GM12878 (cell line): ENCODE data around the gene NFATC3. TPM values are rescaled to one million over a fixed set of nuclear protein-coding genes. Genes with fewer than 3 reads are reported as not detected.

Source experiments
- ATAC-seq: fragments of 200-7000 bp; cut with Tn5 transposase; 3 replicates; pipeline ENCODE4 v1.9.1; 2020; ENCODE audit warnings: mild to moderate bottlenecking, moderate library complexity
- BruUV-seq: library from RNA; stranded (reverse); fragments of 400-500 nt; replicated peaks from 2 replicates; lab custom pipeline; 2021; lab: Mats Ljungman, UMichigan
- CTCF ChIA-PET: fragments of 300-600 bp; sonication (Branson Sonifier 250); formaldehyde crosslinking; extraction: SDS; loops from one replicate; lab custom pipeline; 2021; ENCODE audit warnings: inconsistent platforms; lab: Yijun Ruan, JAX
- POLR2A ChIA-PET: fragments of 350-600 bp; formaldehyde crosslinking; extraction: SDS; loops from one replicate; lab custom pipeline; 2021; ENCODE audit warnings: inconsistent platforms; lab: Charles Lee
- RAD21 ChIA-PET: fragments of 300-600 bp; sonication (Branson Sonifier 250); formaldehyde crosslinking; loops from one replicate; lab custom pipeline; 2023; ENCODE audit warnings: antibody characterized with exemption; ENCODE audit not compliant: unreplicated experiment; lab: Charles Lee
- SMC1A ChIA-PET: fragments of 300-600 bp; sonication (Branson Sonifier 250); formaldehyde crosslinking; loops from one replicate; lab custom pipeline; 2023; ENCODE audit not compliant: unreplicated experiment, uncharacterized antibody; lab: Charles Lee
- DNase-seq: peaks from one replicate; pipeline ENCODE4 v3.0.0-alpha.2; 2011; ENCODE audit warnings: low read depth, low spot score
- FAIRE-seq: peaks from 3 replicates; lab custom pipeline; 2011; peaks lifted over from hg19 to GRCh38; lab: Jason Lieb, UNC
- H2AFZ ChIP-seq: 2 replicates; pipeline ENCODE4 v1.6.0; 2011; ENCODE audit warnings: low read depth, low read length, control low read depth; ENCODE audit not compliant: control insufficient read depth
- H3K27ac ChIP-seq: 2 replicates; pipeline ENCODE4 v1.5.1; 2011; ENCODE audit warnings: control low read depth; ENCODE audit not compliant: control insufficient read depth, insufficient read depth
- H3K27me3 ChIP-seq, 2 experiments: replicated peaks in 1 of 2; 2 replicates each; pipeline versions ENCODE4 v1.6.0 to v1.6.1; 2011; ENCODE audit warnings: low read length in 1 of 2; ENCODE audit not compliant: control insufficient read depth in 2 of 2, insufficient read depth in 2 of 2
- H3K36me3 ChIP-seq, 2 experiments: 2 replicates each; pipeline ENCODE4 v1.5.1; 2011; ENCODE audit warnings: low read length in 1 of 2; ENCODE audit not compliant: control insufficient read depth in 2 of 2, insufficient read depth in 2 of 2
- H3K4me1 ChIP-seq: 2 replicates; pipeline ENCODE4 v1.6.1; 2011; ENCODE audit warnings: mild to moderate bottlenecking, low read length, moderate library complexity, mixed read lengths; ENCODE audit not compliant: control insufficient read depth, insufficient read depth
- H3K4me2 ChIP-seq: 2 replicates; pipeline ENCODE4 v1.6.0; 2011; ENCODE audit warnings: control low read depth; ENCODE audit not compliant: control insufficient read depth, insufficient read depth
- H3K4me3 ChIP-seq: fragments of 200-600 bp; sonication (generic); 2 replicates; pipeline ENCODE4 v1.5.1; 2016
- H3K79me2 ChIP-seq: 2 replicates; pipeline ENCODE4 v1.6.0; 2011; ENCODE audit warnings: low read length; ENCODE audit not compliant: control insufficient read depth, insufficient read depth
- H3K9ac ChIP-seq: 2 replicates; pipeline ENCODE4 v1.8.0; 2011; ENCODE audit warnings: low read length, control low read depth, mixed read lengths; ENCODE audit not compliant: control insufficient read depth, insufficient read depth
- H3K9me3 ChIP-seq: replicated peaks from 3 replicates; pipeline ENCODE4 v1.5.1; 2011; ENCODE audit warnings: mild to moderate bottlenecking, low read length; ENCODE audit not compliant: control insufficient read depth, insufficient read depth
- H4K20me1 ChIP-seq: 2 replicates; pipeline ENCODE4 v1.6.0; 2011; ENCODE audit not compliant: control insufficient read depth, insufficient read depth
- ASH2L ChIP-seq: fragments of 300-600, 200-600 bp; sonication (generic); IDR thresholded peaks from 2 replicates; pipeline ENCODE4 v1.6.1; 2017; ENCODE audit warnings: low read depth, mild to moderate bottlenecking, borderline replicate concordance
- HCFC1 ChIP-seq: fragments of 150-350 bp; IDR thresholded peaks from 2 replicates; pipeline ENCODE4 v1.6.1; 2014; ENCODE audit warnings: low read length
- IRF4 ChIP-seq: IDR thresholded peaks from 2 replicates; pipeline ENCODE4 v1.6.1; 2011; ENCODE audit warnings: low read depth, low read length
- RUNX3 ChIP-seq: IDR thresholded peaks from 2 replicates; pipeline ENCODE4 v1.6.1; 2012; ENCODE audit warnings: low read length, inconsistent platforms
- WGBS: methylation state at CpG from one replicate; pipeline ENCODE4 v1.1.6; 2016; ENCODE audit warnings: low lambda C conversion rate; ENCODE audit not compliant: insufficient replicate concordance, insufficient coverage; ENCODE audit errors: missing lambda C conversion rate; 5-methylcytosine and 5-hydroxymethylcytosine counted together
- in situ Hi-C: fragments of 300-500 bp; cut with MboI; formaldehyde crosslinking; loops from 9 replicates; pipeline ENCODE4 v1.14.3; 2018; ENCODE audit warnings: mixed read lengths
- intact Hi-C: fragments of 100-400 bp; cut with micrococcal nuclease; formaldehyde crosslinking; loops from one replicate; pipeline ENCODE4 v1.14.2; 2022; ENCODE audit not compliant: unreplicated experiment
- polyA plus RNA-seq, 11 experiments: library from polyadenylated mRNA; depleted of rRNA in 4 of 11; unstranded in 6 of 11; stranded (reverse) in 5 of 11; fragments of >200 nt; fragmentation: Nextera tagmentation in 4 of 11; fragmentation: Illumina TruSeq in 1 of 11; extraction: Ambion mirVana in 4 of 11; extraction: Trizol in 1 of 11; gene quantifications; 1 replicate in 1 of 11; 2 replicates in 10 of 11; pipeline versions ENCODE4 v1.2.1 to v1.2.3, GENCODE V29; 2011 to 2016; ENCODE audit warnings: inconsistent platforms in 2 of 11, missing spikeins in 2 of 11, low read depth in 1 of 11
- total RNA-seq, 4 experiments: library from RNA; depleted of rRNA in 3 of 4; stranded (reverse); fragments of >200 nt in 3 of 4; fragmentation: Illumina TruSeq in 1 of 4; extraction: Trizol in 1 of 4; gene quantifications; 2 replicates each; pipeline versions ENCODE4 v1.2.1 to v1.2.3, GENCODE V29; 2013 to 2021

The NFATC3 gene
- total and polyA plus RNA-seq, 10 of the 15 experiments (the other 5 are each of a cell fraction or from before 2014, with no cell fraction given): 4.2 to 37.6 (median 24.9) TPM

- Histone ChIP-seq H4K20me1 (no peaks in the 10 kb centered on the region), H3K27ac (no peak overlapping the region), H3K9ac (no peak overlapping the region), H3K9me3 (no peaks in the 10 kb centered on the region), H3K4me1 (peaks cover 12% of the 10 kb centered on the region), H3K4me3 (no peak overlapping the region), H3K36me3 (peaks cover 6 to 7% of the 10 kb centered on the region in 2 experiments; a peak in 3 of 4 replicates), H3K79me2 (no peaks in the 10 kb centered on the region), H2AFZ (no peak overlapping the region), H3K27me3 (no peaks in the 10 kb centered on the region), H3K4me2 (no peak overlapping the region)
- no peak for TF ChIP-seq HCFC1
- TF ChIP-seq RUNX3: peak; percentile 37
- ChIA-PET SMC1A (interaction anchor here (0.6 to 2.8 kb wide), 18 partner anchors 8 to 453 kb away, joined by 3 to 18 read pairs (median 4); partner anchors contain the start of gene NFATC3), POLR2A (interaction anchor here (0.6 to 1.8 kb wide), 3 partner anchors 134 to 158 kb away, joined by 3 to 4 read pairs (median 3); no protein-coding TSS in a partner anchor), CTCF (interaction anchor here (0.7 to 5.3 kb wide), 28 partner anchors 10 to 714 kb away, joined by 3 to 72 read pairs (median 4); partner anchors contain the start of genes NFATC3 and PSKH1), RAD21 (interaction anchor here (0.6 to 2.7 kb wide), 16 partner anchors 8 to 387 kb away, joined by 3 to 16 read pairs (median 4); no protein-coding TSS in a partner anchor)
- DNase-seq (no peak), ATAC-seq (peak; percentile 25; the same call in 1 of the 3 replicates), FAIRE-seq (no peak)
- 25% methylated on average over 2 of the region's 2 CpGs for WGBS
- in situ Hi-C loops: loop anchor here (5.0 kb wide), 2 partner anchors 136 to 236 kb away; no protein-coding TSS in a partner anchor
- BruUV-seq: no TSS peak
- intact Hi-C loops: loop anchor here (2.0 to 5.0 kb wide), 4 partner anchors 133 to 411 kb away; partner anchors contain the start of gene NRN1L
Observed at GRCh38 chr16:68227850-68228553, 142.8 kb downstream of the NFATC3 start.

- no TSS peak for BruUV-seq
- in situ Hi-C loops (loop anchor here (5.0 kb wide), 2 partner anchors 136 to 236 kb away; no protein-coding TSS in a partner anchor), intact Hi-C loops (loop anchor here (1.0 to 5.0 kb wide), 6 partner anchors 134 to 412 kb away; partner anchors contain the start of gene NRN1L)
- TF ChIP-seq ASH2L (no peak), IRF4 (no peak)
- RAD21 ChIA-PET: interaction anchor here (0.6 to 2.7 kb wide), 13 partner anchors 9 to 388 kb away, joined by 3 to 16 read pairs (median 4); no protein-coding TSS in a partner anchor
- Histone ChIP-seq H3K9ac (no peak overlapping the region), H3K4me2 (no peak overlapping the region), H3K27ac (no peak overlapping the region), H3K27me3 (no peaks in the 10 kb centered on the region), H4K20me1 (no peaks in the 10 kb centered on the region), H3K79me2 (no peaks in the 10 kb centered on the region), H3K4me1 (peaks cover 12% of the 10 kb centered on the region), H2AFZ (no peak overlapping the region), H3K4me3 (no peak overlapping the region), H3K36me3 (peaks cover 6 to 7% of the 10 kb centered on the region in 2 experiments; a peak in 3 of 4 replicates), H3K9me3 (no peaks in the 10 kb centered on the region)
- FAIRE-seq: no peak
- ATAC-seq: no peak
- no peak for DNase-seq
- POLR2A ChIA-PET: interaction anchor here (0.6 to 1.8 kb wide), 3 partner anchors 135 to 158 kb away, joined by 3 to 4 read pairs (median 3); no protein-coding TSS in a partner anchor
- SMC1A ChIA-PET: interaction anchor here (0.6 to 2.8 kb wide), 16 partner anchors 9 to 454 kb away, joined by 3 to 18 read pairs (median 4); partner anchors contain the start of gene NFATC3
- CTCF ChIA-PET: interaction anchor here (0.7 to 5.3 kb wide), 27 partner anchors 10 to 714 kb away, joined by 3 to 72 read pairs (median 4); partner anchors contain the start of gene NFATC3
- 96% methylated on average over 3 of the region's 3 CpGs for WGBS
Observed at GRCh38 chr16:68228652-68229051, 143.5 kb downstream of the NFATC3 start.
